ENCODE measurements around the gene CEP192. TPM values are rescaled to one million over a fixed set of nuclear protein-coding genes. Genes with fewer than 3 reads are reported as not detected.

Gene CEP192
- total RNA-seq, 1 donor from 2014 or later: 58.7 TPM

- Mint-ChIP-seq H3K36me3 (no peaks in the 10 kb centered on the region), H3K27ac (no peak overlapping the region), H3K4me3 (no peak overlapping the region), H3K27me3 (ENCODE audit: insufficient read depth, low read depth) (peaks cover 2% of the 10 kb centered on the region), H3K4me1 (no peaks in the 10 kb centered on the region), H3K9me3 (peaks cover 25% of the 10 kb centered on the region)
- Histone ChIP-seq H2AFZ (replicated peaks) (no peak overlapping the region), H3K27ac (no peak overlapping the region), H3K27me3 (no peaks in the 10 kb centered on the region), H3K4me2 (no peak overlapping the region), H3K9me3 (ENCODE audit: low read depth) (peaks cover 4% of the 10 kb centered on the region), H3K4me3 (no peak overlapping the region), H3K36me3 (no peaks in the 10 kb centered on the region), H3F3A (ENCODE audit: low read depth) (no peaks in the 10 kb centered on the region), H3K4me1 (no peaks in the 10 kb centered on the region), H3K79me2 (ENCODE audit: low read depth) (no peaks in the 10 kb centered on the region), H3K9ac (no peak overlapping the region), H4K20me1 (ENCODE audit: low read depth) (no peaks in the 10 kb centered on the region)
- no peak for DNase-seq (ENCODE audit: low spot score)
- TF ChIP-seq CTCF (IDR thresholded peaks at IDR 0.05): no peak
- no peak for TF ChIP-seq EZH2 (IDR thresholded peaks at IDR 0.05)
- no peak for TF ChIP-seq EZH2phosphoT487 (IDR thresholded peaks at IDR 0.05)
Measured at GRCh38 chr18:13145636-13146190, 154.6 kb downstream of the CEP192 start.

- Histone ChIP-seq H3K27ac (no peak overlapping the region), H4K20me1 (ENCODE audit: low read depth) (no peaks in the 10 kb centered on the region), H2AFZ (replicated peaks) (no peak overlapping the region), H3F3A (ENCODE audit: low read depth) (no peaks in the 10 kb centered on the region), H3K27me3 (no peaks in the 10 kb centered on the region), H3K79me2 (ENCODE audit: low read depth) (no peaks in the 10 kb centered on the region), H3K4me1 (no peaks in the 10 kb centered on the region), H3K36me3 (no peaks in the 10 kb centered on the region), H3K4me2 (no peak overlapping the region), H3K4me3 (no peak overlapping the region), H3K9ac (no peak overlapping the region), H3K9me3 (ENCODE audit: low read depth) (peaks cover 4% of the 10 kb centered on the region)
- no peak overlapping the region for H3K27ac Mint-ChIP-seq
- peaks cover 25% of the 10 kb centered on the region for H3K9me3 Mint-ChIP-seq
- H3K4me3 Mint-ChIP-seq: no peak overlapping the region
- no peaks in the 10 kb centered on the region for H3K4me1 Mint-ChIP-seq
- no peak for DNase-seq (ENCODE audit: low spot score)
- TF ChIP-seq EZH2 (IDR thresholded peaks at IDR 0.05) (no peak), CTCF (IDR thresholded peaks at IDR 0.05) (no peak), EZH2phosphoT487 (IDR thresholded peaks at IDR 0.05) (no peak)
- peaks cover 2% of the 10 kb centered on the region for H3K27me3 Mint-ChIP-seq (ENCODE audit: insufficient read depth, low read depth)
- H3K36me3 Mint-ChIP-seq: no peaks in the 10 kb centered on the region
Measured at GRCh38 chr18:13147130-13147529, 156.0 kb downstream of the CEP192 start.

GRCh38 chr18:13151656-13152055 lies 160.5 kb downstream of the CEP192 start:
- H3K9me3 ChIP-seq (ENCODE audit: low read depth): peaks cover 10% of the 10 kb centered on the region
- TF ChIP-seq EZH2 (IDR thresholded peaks at IDR 0.05) (no peak), EZH2phosphoT487 (IDR thresholded peaks at IDR 0.05) (no peak), CTCF (IDR thresholded peaks at IDR 0.05) (no peak)
- no peaks in the 10 kb centered on the region for H4K20me1 ChIP-seq (ENCODE audit: low read depth)
- H3K4me1 ChIP-seq: no peaks in the 10 kb centered on the region
- no peak overlapping the region for H3K4me3 ChIP-seq
- no peak overlapping the region for H3K27ac Mint-ChIP-seq
- no peaks in the 10 kb centered on the region for H3K36me3 ChIP-seq
- H3K4me2 ChIP-seq: no peak overlapping the region
- H3K36me3 Mint-ChIP-seq: no peaks in the 10 kb centered on the region
- no peak overlapping the region for H3K27ac ChIP-seq
- peaks cover 2% of the 10 kb centered on the region for H3K27me3 Mint-ChIP-seq (ENCODE audit: insufficient read depth, low read depth)
- DNase-seq (ENCODE audit: low spot score): no peak
- no peak overlapping the region for H3K9ac ChIP-seq
- no peak overlapping the region for H3K4me3 Mint-ChIP-seq
- H3K27me3 ChIP-seq: no peaks in the 10 kb centered on the region
- H2AFZ ChIP-seq (replicated peaks): no peak overlapping the region
- no peaks in the 10 kb centered on the region for H3K79me2 ChIP-seq (ENCODE audit: low read depth)
- H3K4me1 Mint-ChIP-seq: no peaks in the 10 kb centered on the region
- peaks cover 6% of the 10 kb centered on the region for H3K9me3 Mint-ChIP-seq
- H3F3A ChIP-seq (ENCODE audit: low read depth): no peaks in the 10 kb centered on the region
